ENCODE results near the gene NRP1.

- TF ChIP-seq, protein P1, sequence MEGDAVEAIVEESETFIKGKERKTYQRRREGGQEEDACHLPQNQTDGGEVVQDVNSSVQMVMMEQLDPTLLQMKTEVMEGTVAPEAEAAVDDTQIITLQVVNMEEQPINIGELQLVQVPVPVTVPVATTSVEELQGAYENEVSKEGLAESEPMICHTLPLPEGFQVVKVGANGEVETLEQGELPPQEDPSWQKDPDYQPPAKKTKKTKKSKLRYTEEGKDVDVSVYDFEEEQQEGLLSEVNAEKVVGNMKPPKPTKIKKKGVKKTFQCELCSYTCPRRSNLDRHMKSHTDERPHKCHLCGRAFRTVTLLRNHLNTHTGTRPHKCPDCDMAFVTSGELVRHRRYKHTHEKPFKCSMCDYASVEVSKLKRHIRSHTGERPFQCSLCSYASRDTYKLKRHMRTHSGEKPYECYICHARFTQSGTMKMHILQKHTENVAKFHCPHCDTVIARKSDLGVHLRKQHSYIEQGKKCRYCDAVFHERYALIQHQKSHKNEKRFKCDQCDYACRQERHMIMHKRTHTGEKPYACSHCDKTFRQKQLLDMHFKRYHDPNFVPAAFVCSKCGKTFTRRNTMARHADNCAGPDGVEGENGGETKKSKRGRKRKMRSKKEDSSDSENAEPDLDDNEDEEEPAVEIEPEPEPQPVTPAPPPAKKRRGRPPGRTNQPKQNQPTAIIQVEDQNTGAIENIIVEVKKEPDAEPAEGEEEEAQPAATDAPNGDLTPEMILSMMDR (IDR thresholded peaks at IDR 0.05), result no peak
- TF ChIP-seq EP300 (IDR thresholded peaks at IDR 0.05), result no peak
Measured at GRCh38 chr10:33187427-33187999, 147.0 kb downstream of the NRP1 start.
